ENCODE results near the gene SGCA. TPM values are rescaled to one million over a fixed set of nuclear protein-coding genes. Genes with fewer than 3 reads are reported as not detected.

The SGCA gene
- total and polyA plus RNA-seq, 2 of the 13 experiments (the other 11 are each of a cell fraction or from before 2014, with no cell fraction given), result not detected

DNA sequence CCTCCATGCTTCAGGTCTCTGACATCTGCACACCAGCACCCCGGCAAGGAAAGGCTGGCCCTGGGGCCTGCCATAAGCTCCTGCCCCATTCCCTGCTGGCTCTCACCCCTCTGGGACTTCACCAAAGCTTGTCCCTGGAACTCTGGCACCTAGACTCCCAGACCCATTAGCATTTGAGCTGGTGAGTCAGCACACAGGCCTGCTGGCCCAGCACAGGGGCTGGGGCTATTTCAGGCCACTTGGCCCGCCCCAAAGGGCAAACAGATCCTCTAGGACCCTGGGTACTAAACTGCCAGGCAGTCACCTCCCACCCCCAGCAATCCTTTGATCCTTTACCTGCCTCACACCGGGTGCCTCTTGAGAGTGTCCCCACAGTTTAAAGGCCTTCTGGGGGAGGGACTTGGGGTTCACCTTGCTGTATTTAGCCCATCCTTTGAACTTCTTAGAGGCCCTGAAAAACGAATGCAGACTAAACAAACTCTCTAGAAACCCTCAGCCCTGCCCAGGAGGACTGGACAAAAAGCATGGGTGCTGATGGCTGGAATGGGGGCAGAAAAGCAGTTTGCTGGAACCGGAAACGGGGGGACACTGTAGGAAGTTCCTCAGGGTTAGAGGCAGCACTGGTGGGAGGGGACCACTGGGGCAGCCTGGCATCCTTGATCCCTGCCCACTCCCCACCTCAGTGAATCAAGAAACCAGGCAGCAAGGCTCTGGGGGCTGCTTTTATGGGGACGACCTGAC lies 32.6 kb upstream of the SGCA start (continued):
- TF ChIP-seq, protein P1, sequence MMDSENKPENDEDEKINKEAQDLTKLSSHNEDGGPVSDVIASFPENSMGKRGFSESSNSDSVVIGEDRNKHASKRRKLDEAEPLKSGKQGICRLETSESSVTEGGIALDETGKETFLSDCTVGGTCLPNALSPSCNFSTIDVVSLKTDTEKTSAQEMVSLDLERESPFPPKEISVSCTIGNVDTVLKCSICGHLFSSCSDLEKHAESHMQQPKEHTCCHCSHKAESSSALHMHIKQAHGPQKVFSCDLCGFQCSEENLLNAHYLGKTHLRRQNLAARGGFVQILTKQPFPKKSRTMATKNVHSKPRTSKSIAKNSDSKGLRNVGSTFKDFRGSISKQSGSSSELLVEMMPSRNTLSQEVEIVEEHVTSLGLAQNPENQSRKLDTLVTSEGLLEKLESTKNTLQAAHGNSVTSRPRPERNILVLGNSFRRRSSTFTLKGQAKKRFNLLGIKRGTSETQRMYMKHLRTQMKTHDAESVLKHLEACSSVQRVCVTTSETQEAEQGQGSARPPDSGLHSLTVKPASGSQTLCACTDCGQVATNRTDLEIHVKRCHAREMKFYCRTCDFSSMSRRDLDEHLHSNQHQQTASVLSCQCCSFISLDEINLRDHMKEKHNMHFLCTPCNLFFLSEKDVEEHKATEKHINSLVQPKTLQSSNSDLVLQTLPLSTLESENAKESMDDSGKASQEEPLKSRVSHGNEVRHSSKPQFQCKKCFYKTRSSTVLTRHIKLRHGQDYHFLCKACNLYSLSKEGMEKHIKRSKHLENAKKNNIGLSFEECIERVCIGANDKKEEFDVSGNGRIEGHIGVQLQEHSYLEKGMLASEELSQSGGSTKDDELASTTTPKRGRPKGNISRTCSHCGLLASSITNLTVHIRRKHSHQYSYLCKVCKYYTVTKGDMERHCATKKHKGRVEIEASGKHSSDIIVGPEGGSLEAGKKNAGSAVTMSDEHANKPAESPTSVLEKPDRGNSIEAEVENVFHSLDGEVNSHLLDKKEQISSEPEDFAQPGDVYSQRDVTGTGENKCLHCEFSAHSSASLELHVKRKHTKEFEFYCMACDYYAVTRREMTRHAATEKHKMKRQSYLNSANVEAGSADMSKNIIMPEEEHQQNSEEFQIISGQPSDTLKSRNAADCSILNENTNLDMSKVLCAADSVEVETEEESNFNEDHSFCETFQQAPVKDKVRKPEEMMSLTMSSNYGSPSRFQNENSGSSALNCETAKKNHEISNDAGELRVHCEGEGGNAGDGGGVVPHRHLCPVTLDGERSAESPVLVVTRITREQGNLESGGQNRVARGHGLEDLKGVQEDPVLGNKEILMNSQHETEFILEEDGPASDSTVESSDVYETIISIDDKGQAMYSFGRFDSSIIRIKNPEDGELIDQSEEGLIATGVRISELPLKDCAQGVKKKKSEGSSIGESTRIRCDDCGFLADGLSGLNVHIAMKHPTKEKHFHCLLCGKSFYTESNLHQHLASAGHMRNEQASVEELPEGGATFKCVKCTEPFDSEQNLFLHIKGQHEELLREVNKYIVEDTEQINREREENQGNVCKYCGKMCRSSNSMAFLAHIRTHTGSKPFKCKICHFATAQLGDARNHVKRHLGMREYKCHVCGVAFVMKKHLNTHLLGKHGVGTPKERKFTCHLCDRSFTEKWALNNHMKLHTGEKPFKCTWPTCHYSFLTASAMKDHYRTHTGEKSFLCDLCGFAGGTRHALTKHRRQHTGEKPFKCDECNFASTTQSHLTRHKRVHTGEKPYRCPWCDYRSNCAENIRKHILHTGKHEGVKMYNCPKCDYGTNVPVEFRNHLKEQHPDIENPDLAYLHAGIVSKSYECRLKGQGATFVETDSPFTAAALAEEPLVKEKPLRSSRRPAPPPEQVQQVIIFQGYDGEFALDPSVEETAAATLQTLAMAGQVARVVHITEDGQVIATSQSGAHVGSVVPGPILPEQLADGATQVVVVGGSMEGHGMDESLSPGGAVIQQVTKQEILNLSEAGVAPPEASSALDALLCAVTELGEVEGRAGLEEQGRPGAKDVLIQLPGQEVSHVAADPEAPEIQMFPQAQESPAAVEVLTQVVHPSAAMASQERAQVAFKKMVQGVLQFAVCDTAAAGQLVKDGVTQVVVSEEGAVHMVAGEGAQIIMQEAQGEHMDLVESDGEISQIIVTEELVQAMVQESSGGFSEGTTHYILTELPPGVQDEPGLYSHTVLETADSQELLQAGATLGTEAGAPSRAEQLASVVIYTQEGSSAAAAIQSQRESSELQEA (CRISPR knock-in tag; IDR thresholded peaks at IDR 0.05; ENCODE audit: not compliant biosample characterization), result no peak
- TF ChIP-seq, protein P2, sequence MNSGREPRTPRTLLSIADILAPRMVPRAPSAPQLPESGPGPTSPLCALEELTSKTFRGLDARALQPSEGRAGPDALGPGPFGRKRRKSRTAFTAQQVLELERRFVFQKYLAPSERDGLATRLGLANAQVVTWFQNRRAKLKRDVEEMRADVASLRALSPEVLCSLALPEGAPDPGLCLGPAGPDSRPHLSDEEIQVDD (CRISPR knock-in tag; IDR thresholded peaks at IDR 0.05; ENCODE audit: borderline replicate concordance), result no peak
- TF ChIP-seq, protein P3, sequence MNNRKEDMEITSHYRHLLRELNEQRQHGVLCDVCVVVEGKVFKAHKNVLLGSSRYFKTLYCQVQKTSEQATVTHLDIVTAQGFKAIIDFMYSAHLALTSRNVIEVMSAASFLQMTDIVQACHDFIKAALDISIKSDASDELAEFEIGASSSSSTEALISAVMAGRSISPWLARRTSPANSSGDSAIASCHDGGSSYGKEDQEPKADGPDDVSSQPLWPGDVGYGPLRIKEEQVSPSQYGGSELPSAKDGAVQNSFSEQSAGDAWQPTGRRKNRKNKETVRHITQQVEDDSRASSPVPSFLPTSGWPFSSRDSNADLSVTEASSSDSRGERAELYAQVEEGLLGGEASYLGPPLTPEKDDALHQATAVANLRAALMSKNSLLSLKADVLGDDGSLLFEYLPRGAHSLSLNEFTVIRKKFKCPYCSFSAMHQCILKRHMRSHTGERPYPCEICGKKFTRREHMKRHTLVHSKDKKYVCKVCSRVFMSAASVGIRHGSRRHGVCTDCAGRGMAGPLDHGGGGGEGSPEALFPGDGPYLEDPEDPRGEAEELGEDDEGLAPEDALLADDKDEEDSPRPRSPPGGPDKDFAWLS (CRISPR knock-in tag; IDR thresholded peaks at IDR 0.05; ENCODE audit: borderline replicate concordance), result no peak
- TF ChIP-seq ZSCAN25 (CRISPR knock-in tag; IDR thresholded peaks at IDR 0.05) (no peak), ARID2 (CRISPR knock-in tag; IDR thresholded peaks at IDR 0.05; ENCODE audit: borderline replicate concordance) (peak; percentile 48; the same call in 1 of the 2 replicates), HDAC1 (CRISPR knock-in tag; IDR thresholded peaks at IDR 0.05) (peak; percentile 82), MED1 (CRISPR knock-in tag; IDR thresholded peaks at IDR 0.05) (peak; percentile 69), ZBTB21 (CRISPR knock-in tag; IDR thresholded peaks at IDR 0.05) (no peak), CEBPB (IDR thresholded peaks at IDR 0.05; ENCODE audit: borderline replicate concordance, low read depth, low read length) (no peak), ZNF777 (CRISPR knock-in tag; IDR thresholded peaks at IDR 0.05) (no peak)
- TF ChIP-seq, protein P4, sequence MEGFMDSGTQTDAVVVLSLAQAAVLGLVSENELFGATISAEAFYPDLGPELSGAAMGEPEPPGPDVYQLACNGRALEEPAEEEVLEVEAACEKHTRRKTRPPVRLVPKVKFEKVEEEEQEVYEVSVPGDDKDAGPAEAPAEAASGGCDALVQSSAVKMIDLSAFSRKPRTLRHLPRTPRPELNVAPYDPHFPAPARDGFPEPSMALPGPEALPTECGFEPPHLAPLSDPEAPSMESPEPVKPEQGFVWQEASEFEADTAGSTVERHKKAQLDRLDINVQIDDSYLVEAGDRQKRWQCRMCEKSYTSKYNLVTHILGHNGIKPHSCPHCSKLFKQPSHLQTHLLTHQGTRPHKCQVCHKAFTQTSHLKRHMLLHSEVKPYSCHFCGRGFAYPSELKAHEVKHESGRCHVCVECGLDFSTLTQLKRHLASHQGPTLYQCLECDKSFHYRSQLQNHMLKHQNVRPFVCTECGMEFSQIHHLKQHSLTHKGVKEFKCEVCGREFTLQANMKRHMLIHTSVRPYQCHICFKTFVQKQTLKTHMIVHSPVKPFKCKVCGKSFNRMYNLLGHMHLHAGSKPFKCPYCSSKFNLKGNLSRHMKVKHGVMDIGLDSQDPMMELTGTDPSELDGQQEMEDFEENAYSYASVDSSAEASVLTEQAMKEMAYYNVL (CRISPR knock-in tag; IDR thresholded peaks at IDR 0.05; ENCODE audit: borderline replicate concordance), result no peak
- TF ChIP-seq, protein P5, sequence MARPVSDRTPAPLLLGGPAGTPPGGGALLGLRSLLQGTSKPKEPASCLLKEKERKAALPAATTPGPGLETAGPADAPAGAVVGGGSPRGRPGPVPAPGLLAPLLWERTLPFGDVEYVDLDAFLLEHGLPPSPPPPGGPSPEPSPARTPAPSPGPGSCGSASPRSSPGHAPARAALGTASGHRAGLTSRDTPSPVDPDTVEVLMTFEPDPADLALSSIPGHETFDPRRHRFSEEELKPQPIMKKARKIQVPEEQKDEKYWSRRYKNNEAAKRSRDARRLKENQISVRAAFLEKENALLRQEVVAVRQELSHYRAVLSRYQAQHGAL (CRISPR knock-in tag; IDR thresholded peaks at IDR 0.05; ENCODE audit: not compliant biosample characterization), result no peak
- TF ChIP-seq, protein P6, sequence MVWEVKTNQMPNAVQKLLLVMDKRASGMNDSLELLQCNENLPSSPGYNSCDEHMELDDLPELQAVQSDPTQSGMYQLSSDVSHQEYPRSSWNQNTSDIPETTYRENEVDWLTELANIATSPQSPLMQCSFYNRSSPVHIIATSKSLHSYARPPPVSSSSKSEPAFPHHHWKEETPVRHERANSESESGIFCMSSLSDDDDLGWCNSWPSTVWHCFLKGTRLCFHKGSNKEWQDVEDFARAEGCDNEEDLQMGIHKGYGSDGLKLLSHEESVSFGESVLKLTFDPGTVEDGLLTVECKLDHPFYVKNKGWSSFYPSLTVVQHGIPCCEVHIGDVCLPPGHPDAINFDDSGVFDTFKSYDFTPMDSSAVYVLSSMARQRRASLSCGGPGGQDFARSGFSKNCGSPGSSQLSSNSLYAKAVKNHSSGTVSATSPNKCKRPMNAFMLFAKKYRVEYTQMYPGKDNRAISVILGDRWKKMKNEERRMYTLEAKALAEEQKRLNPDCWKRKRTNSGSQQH (CRISPR knock-in tag; IDR thresholded peaks at IDR 0.05; ENCODE audit: low read depth), result no peak
